GM18867 (cell line): ENCODE measurements around the gene AP4S1.
A peak's percentile ranks its signal among the peaks of the same experiment; 100 is the strongest.
"Not testable (repeated sequence)": the region's sequence is repeated elsewhere in the genome, so short reads cannot be mapped to it uniquely, and the experiment has no call there.

Experiments
- ATAC-seq: cut with Tn5 transposase; IDR thresholded peaks from one replicate; pipeline ENCODE4 v1.9.1; 2021; ENCODE audit warnings: mild to moderate bottlenecking, moderate library complexity; ENCODE audit not compliant: unreplicated experiment

AP4S1 gene

DNA sequence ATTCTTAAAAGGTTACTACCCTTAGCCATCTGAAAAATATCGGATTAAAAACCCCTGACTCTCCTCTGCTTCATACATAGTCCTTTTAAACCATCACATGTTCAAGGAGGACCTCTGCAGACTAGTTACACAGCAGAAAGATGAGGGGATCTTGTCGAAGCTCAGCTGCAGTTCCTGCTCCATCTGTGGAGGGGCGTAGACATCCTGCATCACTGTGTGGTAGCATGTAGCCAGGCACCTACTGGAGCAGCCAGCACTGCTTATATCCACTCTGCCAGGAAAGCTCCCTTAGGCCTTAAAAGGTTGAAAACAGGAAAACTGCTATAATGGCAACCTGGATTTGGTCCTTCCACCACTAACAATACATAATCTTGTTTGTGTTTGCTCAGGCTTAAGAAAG is 58.3 kb downstream of the AP4S1 start:
- no peak for ATAC-seq

DNA sequence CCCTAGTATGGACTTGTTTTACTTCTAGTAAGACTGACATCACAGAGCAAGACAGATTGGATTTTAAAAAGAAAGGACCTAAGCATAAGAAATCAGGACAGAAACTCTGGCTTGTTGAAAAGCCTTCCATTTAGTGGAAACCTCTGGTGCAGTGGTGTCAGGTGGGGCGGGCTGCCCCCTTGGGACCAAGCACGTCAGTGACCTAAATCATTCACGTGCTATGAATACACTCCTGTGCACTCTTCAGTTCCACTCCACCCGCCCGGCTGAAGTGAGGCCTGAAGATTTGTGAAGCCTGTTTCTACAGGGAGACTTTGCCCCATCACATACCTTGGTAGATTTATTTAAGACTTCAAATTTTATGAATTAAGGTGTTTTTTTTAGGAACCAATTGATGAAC is 58.9 kb downstream of the AP4S1 start:
- peak; percentile 58 for ATAC-seq

DNA sequence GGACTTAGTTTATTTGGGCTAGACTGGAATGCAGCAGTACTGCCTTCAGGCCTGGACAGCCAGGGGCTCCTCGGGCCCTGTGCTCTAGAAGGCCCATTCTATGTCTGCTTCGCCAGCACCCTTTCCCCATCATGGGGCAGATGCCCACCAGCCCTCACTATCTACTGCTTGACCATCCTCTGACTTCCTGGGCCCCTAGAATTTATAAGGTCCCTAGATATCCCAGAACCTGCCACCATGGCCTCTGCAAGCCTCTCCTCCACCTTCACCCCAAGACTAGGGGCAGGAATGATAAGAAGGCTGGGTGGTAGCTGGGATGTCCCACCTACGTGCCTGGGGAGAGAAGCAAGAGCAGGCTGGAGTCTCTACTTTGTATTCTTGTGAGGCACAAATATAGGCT is 59.6 kb downstream of the AP4S1 start:
- no peak for ATAC-seq

DNA sequence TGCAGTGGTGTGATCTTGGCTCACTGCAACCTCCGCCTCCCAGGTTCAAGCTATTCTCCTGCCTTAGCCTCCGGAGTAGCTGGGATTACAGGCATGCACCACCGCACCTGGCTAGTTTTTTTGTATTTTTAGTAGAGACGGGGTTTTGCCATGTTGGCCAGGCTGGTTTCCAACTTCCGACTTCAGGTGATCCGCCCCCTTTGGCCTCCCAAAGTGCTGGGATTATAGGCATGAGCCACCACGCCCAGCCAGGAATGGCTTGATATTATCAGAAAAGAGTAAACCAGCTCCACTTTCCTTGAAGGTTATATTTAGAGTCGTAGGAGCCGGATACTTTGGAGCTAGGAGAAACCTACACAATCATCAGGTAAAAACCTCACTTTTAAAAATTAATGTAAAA is 61.0 kb downstream of the AP4S1 start:
- not testable (repeated sequence) for ATAC-seq

DNA sequence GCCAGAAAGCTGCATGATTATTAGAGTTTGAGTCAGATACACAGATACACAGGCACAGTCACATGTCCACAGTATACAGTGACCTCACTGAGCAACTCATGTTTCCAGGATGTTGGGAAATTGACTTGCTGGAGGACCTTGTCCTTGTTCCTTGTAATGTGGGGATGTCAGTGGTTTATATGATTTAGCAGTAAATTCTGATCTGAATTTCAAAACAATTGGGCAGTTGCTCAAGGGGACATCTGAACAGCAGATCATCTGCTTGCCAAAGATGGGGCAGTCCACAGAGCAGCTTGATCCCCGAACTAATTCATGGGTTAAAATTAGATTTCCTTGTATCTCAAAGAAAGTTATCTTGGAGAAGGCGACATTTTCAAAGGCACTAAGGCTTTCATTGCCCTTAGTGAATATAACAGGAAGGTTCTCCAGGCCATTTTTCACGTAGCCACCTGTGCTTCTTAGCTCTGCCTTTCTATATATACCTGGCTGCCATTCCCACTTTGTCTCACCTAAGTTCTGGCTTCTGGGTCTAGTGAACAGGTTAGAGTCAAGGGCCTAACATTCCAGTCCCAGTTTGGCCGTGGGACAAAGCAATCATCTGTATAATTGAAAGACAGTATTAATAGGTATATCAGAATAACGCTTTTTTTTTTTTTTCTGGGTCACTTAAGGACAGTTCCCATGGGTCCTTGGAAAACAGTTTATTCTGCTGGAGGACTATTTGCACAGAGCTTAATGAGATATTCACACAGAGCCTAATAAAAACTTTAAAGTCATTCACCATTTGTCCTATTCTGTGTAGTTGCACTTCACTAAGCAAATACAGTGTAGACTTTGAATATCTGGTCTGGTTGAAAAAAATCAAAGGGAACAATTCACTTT is 65.7 kb downstream of the AP4S1 start:
- ATAC-seq = no peak

DNA sequence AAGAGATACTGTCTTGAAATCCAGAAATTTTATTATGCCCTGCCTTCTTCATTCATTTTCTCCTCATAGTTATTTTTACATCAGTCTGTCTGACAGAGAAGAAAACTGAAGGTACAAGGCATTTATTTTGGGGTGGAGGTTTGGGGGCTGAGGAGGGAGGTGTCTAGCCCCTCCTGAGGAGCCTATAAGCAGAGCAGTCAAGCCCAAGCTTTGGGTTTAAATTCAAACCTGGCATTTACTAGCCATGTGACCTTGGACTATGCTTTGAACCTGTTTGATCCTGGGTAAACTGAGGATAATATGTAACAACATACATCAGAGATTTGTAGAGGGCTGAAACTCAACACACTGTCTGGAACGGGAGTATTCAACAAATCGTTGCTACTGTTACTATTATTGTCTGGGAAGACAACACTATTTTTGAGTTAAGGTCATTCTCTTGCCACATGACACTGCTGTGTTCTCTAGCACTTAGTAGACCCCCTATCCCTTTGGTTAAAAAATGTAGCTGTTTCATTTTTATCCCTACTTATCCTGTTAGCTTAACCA is 66.8 kb downstream of the AP4S1 start:
- no peak for ATAC-seq

DNA sequence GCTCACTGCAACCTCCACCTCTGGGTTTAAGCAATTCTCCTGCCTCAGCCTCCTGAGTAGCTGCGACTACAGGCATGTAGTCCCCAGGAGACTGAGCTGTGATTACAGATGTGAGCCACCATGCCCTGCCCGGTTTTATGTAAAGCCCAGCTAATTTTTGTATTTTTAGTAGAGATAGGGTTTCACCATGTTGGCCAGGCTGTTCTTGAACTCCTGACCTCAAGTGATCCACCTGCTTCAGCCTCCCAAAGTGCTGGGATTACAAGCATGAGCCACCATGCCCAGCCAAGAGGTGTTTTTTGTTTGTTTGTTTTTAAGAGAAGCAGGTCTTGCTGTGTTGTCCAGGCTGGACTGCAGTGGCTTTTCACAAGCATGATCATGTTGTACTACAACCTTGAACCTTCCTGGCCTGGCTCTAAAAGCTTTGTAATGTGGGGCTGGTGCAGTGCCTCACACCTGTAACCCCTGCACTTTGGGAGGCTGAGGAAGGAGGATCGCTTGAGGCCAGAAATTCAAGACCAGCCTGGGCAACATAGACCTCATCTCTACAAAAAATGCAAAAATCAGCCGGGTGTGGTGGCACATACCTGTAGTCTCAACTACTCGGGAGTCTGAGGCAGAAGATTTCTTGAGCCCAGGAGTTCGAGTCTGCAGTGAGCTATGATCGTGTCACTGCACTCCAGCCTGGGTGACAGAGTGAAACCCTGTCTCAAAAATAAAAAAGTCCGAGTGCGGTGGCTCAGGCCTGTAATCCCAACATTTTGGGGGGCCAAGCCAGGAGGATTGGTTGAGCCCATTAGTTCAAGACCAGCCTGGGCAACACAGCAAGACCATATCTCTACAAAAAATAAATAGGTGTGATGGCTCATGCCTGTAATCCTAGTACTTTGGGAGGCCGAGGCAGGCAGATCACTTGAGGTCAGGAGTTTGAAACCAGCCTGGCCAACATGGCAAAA is 68.7 kb downstream of the AP4S1 start:
- not testable (repeated sequence) for ATAC-seq

DNA sequence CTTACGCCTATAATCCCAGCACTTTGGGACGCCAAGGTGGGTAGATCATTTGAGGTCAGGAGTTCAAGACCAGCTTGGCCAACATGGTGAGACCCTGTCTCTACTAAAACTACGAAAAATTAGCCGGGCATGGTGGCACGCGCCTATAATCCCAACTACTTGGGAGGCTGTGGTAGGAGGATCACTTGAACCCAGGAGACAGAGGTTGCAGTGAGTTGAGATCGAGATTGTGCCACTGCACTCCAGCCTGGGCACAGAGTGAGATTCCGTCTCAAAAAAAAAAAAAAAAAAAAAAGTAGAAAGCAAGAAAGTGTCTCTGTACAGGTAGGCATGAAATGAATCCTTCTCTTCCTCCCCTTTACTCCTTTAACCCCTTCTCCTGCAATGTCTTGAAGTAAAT is 70.4 kb downstream of the AP4S1 start:
- ATAC-seq = not testable (repeated sequence)

DNA sequence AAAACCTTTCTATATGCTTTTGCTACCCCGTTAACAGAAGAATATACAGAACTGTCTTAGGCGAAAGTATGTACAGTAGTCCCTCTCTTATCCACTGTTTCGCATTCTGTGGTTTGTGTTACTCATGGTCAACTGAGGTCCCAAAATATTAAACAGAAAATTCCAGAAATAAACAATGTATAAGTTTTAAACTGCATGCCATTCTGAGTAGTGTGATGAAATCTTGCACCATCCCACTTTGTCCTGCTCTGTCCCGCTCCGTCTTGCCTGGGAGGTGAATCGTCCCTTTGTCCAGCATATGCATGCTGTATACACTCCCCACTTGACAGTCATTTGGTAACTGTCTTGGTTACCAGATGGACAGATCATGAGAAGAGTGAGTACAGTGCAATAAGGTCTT is 70.8 kb downstream of the AP4S1 start:
- no peak for ATAC-seq

DNA sequence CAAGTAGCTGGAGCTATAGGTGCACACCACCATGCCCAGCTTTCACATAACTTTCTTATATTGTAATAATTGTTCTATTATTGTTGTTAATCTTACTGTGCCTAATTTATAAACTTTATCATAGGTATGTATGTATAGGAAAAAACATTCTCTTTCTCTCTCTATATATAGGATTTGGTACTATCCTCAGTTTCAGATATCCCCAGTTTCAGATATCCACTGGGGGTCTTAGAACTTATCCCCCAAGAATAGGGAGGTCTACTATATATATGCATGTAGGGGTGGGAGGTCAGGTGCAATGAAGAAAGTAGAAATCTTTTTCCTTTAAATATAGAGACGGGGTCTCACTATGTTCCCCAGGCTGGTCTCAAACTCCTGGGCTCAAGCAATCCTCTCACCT is 71.6 kb downstream of the AP4S1 start:
- no peak for ATAC-seq

DNA sequence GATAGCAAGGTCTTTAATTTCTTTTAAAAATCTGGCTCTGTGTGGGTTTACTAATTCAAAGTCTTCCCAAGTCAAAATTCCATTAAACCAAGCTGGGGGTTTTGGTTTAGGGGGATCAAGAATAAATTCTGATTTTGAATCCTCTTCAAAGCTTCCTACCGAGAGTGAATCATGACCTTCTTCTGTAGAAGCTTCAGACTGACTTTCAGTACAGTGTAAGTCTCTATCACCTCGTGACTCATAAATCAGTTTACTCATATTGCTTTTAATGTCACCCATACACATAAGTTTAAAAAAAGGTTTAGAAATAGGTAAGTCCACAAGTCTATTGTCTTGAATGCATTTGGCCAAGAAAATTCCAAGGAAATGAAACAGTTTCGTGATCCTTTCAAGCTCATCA is 81.3 kb downstream of the AP4S1 start:
- no peak for ATAC-seq

DNA sequence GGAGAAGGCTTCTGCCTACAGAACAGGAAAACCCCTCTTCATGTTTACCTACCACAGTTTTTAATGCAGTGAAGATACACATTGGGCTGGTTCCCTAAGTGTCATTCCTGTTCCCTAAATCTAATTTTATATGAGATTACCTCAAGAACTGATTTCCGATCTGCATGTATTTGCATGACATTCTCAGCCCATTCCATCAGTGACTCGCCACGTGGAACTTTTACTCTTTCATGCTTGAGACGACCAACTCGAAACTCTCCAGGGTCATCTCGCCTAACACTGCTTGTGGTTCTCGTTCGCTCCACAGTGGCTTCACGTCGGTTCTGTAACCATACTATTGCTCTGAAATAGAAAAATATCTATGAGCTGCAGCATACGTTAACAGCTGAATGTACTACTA is 83.8 kb downstream of the AP4S1 start:
- ATAC-seq = no peak

DNA sequence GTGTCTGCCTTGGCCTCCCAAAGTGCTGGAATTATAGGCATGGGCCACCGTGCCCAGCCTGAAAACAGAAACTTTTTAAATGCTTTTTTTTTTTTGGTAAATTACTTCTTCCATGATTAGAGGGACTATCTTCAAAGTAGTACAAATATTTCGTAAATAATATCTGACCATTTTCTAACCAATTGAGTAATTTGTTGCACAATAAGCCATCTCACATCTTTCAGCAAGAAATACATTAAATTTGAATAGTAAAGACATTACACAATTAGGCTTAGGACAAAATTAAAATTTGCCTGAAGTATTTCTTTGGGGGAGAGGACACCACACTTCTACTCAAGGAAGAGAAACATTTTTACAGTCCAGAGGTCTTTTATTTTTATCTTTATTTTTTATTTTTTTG is 85.4 kb downstream of the AP4S1 start:
- no peak for ATAC-seq

DNA sequence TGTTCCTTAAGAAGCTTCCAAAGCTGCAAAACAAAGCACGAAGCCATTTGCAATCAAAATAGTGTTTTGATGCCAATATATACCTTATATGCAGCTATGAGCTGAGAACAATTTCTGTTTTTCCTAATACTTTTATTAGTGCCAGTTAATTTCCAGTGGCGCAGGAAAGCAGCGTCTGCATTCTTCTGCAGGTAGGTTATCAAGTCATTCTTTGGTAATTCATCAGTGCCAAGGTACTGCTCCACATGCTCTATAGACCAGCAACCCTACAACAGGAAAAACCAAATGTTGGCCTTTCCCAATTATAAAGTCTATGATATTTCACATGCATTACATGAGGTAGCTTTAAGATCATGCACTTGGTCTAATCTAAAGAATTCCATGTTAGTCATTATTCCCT is 88.3 kb downstream of the AP4S1 start:
- ATAC-seq = no peak

DNA sequence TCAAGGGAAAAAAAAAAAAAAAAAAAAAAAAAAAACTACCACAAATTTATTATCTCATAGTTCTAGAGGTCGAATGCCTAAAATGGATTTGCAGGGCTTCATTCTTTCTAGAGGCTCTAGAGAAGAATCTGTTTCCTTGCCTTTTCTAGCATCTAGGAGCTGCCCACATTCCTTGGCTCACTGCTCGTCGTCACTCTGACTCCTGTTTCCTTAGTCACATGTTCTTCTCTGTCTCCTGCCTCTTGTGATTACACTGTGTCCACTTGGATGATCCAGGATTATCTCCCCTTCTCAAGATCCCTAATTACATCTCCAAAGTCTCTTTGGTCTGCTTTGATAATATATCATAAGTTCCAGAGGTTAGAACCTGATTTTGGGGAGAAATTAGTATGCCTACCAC is 93.4 kb downstream of the AP4S1 start:
- no peak for ATAC-seq

DNA sequence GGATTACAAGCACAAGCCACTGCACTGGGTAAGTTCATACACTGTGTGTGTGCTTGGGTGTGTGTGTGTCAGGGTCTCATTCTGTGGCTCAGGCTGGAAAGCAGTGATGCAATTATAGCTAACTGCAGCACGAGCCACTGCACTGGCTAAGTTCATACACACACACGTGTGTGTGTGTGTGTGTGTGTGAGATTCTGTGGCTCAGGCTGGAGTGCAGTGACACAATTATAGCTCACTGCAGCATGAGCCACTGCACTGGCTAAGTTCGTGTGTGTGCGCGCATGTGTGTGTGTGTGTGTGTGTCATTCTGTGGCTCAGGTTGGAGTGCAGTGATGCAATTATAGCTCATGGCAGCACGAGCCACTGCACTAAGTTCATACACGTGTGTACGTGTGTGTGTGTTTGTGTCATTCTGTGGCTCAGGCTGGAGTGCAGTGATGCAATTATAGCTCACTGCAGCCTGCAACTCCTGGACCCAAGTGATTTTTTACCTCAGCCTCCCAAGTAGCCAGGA is 96.7 kb downstream of the AP4S1 start:
- ATAC-seq = no peak

DNA sequence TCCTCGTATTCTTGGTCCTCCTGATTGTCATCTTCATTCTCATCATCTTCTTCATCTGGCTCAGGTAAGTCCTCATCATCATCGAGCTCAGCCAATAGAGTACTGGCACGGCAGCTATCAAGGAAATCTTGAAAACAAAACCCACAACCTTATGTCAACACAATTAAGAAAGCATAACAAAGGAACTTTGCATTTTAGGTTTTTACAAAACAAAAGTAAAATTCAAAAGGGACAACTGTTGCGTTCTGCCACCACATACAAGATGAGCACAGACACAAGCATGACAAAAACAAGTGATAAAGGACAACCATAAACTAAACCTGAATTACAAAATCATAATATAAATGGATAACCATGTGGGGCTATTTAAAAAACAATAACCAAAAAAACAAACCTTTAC is 97.5 kb downstream of the AP4S1 start:
- ATAC-seq = no peak

DNA sequence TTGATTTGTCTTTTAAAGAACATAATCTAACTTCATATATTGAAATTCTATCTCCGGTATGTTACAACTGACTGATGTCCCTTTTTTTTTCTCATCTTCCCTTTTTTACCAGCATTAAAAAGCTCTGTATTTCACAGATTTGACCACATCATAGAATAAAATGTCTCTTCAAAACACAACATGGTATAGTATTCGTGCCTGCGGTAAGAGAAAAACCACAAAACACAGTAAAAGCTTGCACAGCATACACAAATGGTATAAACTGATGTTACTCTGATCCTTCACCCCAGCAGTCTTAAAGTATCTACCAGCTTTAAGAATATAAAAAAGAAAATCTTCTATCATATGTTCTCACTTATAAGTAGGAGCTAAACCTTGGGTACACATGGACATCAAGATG is 98.7 kb downstream of the AP4S1 start:
- ATAC-seq = no peak

DNA sequence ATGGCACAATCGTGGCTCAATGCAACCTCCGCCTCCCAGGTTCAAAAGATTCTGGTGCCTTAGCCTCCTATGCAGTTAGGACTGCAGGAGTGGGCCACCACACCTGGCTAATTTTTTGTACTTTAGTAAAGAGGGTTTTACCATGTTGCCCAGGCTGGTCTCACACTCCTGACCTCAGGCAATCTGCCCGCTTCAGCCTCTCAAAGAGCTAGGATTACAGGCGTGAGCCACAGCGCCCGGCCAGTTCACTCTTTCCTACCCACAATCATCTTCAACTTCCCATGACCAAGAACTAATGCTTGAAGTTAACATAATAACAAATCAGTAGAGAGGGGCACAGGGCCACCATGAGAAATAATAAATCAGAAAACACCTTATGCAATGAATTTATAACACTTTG is 99.8 kb downstream of the AP4S1 start:
- no peak for ATAC-seq

DNA sequence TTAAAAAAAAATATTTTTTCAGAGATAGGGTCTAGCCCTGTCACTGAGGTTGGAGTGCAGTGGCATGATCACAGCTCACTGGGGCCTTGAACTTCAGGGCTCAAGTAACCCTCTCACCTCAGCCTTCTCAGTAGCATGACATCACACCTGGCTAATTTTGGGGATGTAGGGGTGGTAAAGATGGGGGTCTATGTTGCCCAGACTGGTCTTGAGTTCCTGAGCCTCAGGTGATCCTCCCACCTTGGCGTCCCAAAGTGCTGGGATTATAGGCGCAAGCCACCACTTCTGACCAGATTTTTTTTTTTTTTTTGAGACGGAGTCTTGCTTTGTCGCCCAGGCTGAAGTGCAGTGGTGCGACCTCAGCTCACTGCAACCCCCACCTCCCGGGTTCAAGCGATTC is 101.2 kb downstream of the AP4S1 start:
- ATAC-seq = no peak

DNA sequence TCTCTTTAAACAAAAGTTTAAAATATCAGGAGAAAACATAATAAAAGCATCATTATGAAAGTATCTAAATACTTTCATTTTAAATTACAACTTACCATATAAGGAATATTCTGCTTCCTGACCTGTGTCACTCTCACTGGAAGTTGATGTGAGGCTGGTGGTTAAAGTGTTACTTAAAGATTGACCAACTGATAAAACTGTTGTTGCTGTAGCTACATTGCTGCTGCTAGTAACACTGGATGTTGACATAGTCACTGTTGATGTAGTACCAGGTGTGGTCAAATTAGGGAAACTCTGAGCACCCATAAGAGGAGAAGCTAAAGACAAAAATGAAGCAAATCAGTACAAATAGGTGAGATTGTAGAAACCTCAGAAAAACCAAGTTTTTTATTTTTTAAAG is 102.2 kb downstream of the AP4S1 start:
- peak; percentile 89 for ATAC-seq
